ENCODE results near the gene KSR1. TPM values are rescaled to one million over a fixed set of nuclear protein-coding genes. Genes with fewer than 3 reads are reported as not detected.

The KSR1 gene
- total and polyA plus RNA-seq, 9 of the 15 experiments (the other 6 are each of a cell fraction or from before 2014, with no cell fraction given): 1.4 to 51.7 (median 18.4) TPM

DNA sequence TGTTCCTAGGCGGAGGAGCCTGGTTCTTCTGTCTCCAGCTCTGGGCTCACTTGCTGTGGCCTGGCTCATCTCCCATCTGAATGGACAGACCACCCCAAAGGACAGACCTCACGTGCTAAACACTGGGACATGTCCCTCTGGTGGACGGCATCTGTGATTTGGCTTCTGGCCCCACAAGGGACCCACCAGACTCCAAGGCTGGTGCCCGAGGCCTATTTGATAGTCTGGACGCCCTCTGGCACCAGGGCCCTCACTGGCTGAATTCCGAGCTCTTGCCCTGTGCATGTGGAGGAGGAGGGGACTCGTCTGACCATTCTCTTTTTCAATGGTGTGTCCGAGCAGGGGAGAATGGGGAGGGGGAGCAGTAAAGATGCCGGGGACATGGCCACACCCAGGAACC is 112.0 kb downstream of the KSR1 start:
- no peak overlapping the region for H3K4me3 ChIP-seq
- CTCF ChIA-PET (ENCODE audit: low intra/inter-chr PET ratio): no interaction called here
- peaks cover 17% of the 10 kb centered on the region; the same call in 2 of the 3 replicates for H3K36me3 ChIP-seq (ENCODE audit: control insufficient read depth, insufficient read depth, low read length)
- ATAC-seq: no peak
- H3K4me2 ChIP-seq (ENCODE audit: insufficient read depth, low read length): no peak overlapping the region
- no peak overlapping the region for H2AFZ ChIP-seq (ENCODE audit: low read depth, low read length)
- POLR2A ChIA-PET: interaction anchor here (0.7 to 1.1 kb wide), 5 partner anchors 8 to 101 kb away, joined by 3 to 4 read pairs (median 3); no protein-coding TSS in a partner anchor
- H3K4me1 ChIP-seq (replicated peaks in 1 of 2; ENCODE audit: control insufficient read depth in 2 of 2, insufficient read depth in 2 of 2, low read length in 2 of 2): peaks cover 61 to 75% of the 10 kb centered on the region in 2 experiments
- H3K9me3 ChIP-seq (replicated peaks; ENCODE audit: control insufficient read depth, insufficient read depth, low read depth, low read length): peaks cover 4% of the 10 kb centered on the region
- FAIRE-seq: no peak
- peaks cover 4% of the 10 kb centered on the region for H3K9me1 ChIP-seq (ENCODE audit: control insufficient read depth, insufficient read depth, low read length)
- peak overlapping the region; percentile 39 to 50; a peak in 3 of 4 replicates for H3K9ac ChIP-seq (ENCODE audit: insufficient read depth in 1 of 2, low read depth in 2 of 2, low read length in 2 of 2)
- in situ Hi-C loops (cut with MboI): no loop called here
- no TSS peak for BruUV-seq (replicated peaks)
- H3K27ac ChIP-seq (ENCODE audit: extremely low read depth, low read depth, low read length): peak overlapping the region; percentile 86; the same call in 1 of the 3 replicates
- no peak for DNase-seq (ENCODE audit: extremely low read depth in 1 of 4, low spot score in 3 of 4)
- H3K27me3 ChIP-seq (ENCODE audit: control insufficient read depth in 2 of 2, insufficient read depth in 2 of 2, low read length in 2 of 2): no peaks in the 10 kb centered on the region
- H4K20me1 ChIP-seq (replicated peaks; ENCODE audit: control insufficient read depth, insufficient read depth, low read length): no peaks in the 10 kb centered on the region
- peaks cover 67% of the 10 kb centered on the region for H3K79me2 ChIP-seq (ENCODE audit: control insufficient read depth, insufficient read depth, low read length)
- 80% methylated on average over 6 of the region's 9 CpGs for WGBS (ENCODE audit: insufficient coverage, low coverage, missing lambda C conversion rate)
- intact Hi-C loops (cut with micrococcal nuclease): loop anchor here (2.0 kb wide), 1 partner anchor 33 kb away; no protein-coding TSS in a partner anchor
- TF ChIP-seq PHTF2 (CRISPR knock-in tag; IDR thresholded peaks at IDR 0.05) (no peak), ZBTB17 (CRISPR knock-in tag; IDR thresholded peaks at IDR 0.05) (no peak), SRSF7 (optimal IDR thresholded peaks at IDR 0.05; ENCODE audit: low read depth, low read length) (no peak), SETDB1 (IDR thresholded peaks at IDR 0.05; ENCODE audit: low read length) (no peak), ETV6 (IDR thresholded peaks at IDR 0.05; ENCODE audit: borderline replicate concordance in 1 of 2, low read depth in 2 of 2, low read length in 1 of 2) (no peak), ETV6 (CRISPR knock-in tag; IDR thresholded peaks at IDR 0.05; ENCODE audit: borderline replicate concordance) (no peak), ZBTB8A (IDR thresholded peaks at IDR 0.05; ENCODE audit: partially characterized antibody) (no peak), NELFE (IDR thresholded peaks at IDR 0.05; ENCODE audit: insufficient read depth, insufficient read length) (no peak), RFX7 (CRISPR knock-in tag; IDR thresholded peaks at IDR 0.05) (no peak), USF1 (CRISPR knock-in tag; IDR thresholded peaks at IDR 0.05) (no peak), MTA3 (IDR thresholded peaks at IDR 0.05; ENCODE audit: borderline replicate concordance) (no peak), ZNF778 (CRISPR knock-in tag; IDR thresholded peaks at IDR 0.05) (no peak), E2F3 (CRISPR knock-in tag; IDR thresholded peaks at IDR 0.05) (no peak), CBFA2T3 (IDR thresholded peaks at IDR 0.05) (no peak)
- TF ChIP-seq, protein P1, sequence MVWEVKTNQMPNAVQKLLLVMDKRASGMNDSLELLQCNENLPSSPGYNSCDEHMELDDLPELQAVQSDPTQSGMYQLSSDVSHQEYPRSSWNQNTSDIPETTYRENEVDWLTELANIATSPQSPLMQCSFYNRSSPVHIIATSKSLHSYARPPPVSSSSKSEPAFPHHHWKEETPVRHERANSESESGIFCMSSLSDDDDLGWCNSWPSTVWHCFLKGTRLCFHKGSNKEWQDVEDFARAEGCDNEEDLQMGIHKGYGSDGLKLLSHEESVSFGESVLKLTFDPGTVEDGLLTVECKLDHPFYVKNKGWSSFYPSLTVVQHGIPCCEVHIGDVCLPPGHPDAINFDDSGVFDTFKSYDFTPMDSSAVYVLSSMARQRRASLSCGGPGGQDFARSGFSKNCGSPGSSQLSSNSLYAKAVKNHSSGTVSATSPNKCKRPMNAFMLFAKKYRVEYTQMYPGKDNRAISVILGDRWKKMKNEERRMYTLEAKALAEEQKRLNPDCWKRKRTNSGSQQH (CRISPR knock-in tag; IDR thresholded peaks at IDR 0.05): no peak
- TF ChIP-seq, protein P2, sequence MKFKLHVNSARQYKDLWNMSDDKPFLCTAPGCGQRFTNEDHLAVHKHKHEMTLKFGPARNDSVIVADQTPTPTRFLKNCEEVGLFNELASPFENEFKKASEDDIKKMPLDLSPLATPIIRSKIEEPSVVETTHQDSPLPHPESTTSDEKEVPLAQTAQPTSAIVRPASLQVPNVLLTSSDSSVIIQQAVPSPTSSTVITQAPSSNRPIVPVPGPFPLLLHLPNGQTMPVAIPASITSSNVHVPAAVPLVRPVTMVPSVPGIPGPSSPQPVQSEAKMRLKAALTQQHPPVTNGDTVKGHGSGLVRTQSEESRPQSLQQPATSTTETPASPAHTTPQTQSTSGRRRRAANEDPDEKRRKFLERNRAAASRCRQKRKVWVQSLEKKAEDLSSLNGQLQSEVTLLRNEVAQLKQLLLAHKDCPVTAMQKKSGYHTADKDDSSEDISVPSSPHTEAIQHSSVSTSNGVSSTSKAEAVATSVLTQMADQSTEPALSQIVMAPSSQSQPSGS (CRISPR knock-in tag; IDR thresholded peaks at IDR 0.05): no peak
- TF ChIP-seq, protein P3, sequence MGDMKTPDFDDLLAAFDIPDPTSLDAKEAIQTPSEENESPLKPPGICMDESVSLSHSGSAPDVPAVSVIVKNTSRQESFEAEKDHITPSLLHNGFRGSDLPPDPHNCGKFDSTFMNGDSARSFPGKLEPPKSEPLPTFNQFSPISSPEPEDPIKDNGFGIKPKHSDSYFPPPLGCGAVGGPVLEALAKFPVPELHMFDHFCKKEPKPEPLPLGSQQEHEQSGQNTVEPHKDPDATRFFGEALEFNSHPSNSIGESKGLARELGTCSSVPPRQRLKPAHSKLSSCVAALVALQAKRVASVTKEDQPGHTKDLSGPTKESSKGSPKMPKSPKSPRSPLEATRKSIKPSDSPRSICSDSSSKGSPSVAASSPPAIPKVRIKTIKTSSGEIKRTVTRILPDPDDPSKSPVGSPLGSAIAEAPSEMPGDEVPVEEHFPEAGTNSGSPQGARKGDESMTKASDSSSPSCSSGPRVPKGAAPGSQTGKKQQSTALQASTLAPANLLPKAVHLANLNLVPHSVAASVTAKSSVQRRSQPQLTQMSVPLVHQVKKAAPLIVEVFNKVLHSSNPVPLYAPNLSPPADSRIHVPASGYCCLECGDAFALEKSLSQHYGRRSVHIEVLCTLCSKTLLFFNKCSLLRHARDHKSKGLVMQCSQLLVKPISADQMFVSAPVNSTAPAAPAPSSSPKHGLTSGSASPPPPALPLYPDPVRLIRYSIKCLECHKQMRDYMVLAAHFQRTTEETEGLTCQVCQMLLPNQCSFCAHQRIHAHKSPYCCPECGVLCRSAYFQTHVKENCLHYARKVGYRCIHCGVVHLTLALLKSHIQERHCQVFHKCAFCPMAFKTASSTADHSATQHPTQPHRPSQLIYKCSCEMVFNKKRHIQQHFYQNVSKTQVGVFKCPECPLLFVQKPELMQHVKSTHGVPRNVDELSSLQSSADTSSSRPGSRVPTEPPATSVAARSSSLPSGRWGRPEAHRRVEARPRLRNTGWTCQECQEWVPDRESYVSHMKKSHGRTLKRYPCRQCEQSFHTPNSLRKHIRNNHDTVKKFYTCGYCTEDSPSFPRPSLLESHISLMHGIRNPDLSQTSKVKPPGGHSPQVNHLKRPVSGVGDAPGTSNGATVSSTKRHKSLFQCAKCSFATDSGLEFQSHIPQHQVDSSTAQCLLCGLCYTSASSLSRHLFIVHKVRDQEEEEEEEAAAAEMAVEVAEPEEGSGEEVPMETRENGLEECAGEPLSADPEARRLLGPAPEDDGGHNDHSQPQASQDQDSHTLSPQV (IDR thresholded peaks at IDR 0.05): no peak
